Osteoblast (primary cell): Measurements from ENCODE around the gene CLIC1. TPM values are rescaled to one million over a fixed set of nuclear protein-coding genes. Genes with fewer than 3 reads are reported as not detected.

Source experiments
- DNase-seq: peaks from one replicate; pipeline ENCODE4 v3.0.0; 2011; ENCODE audit warnings: low spot score, mixed read lengths; ENCODE audit not compliant: insufficient read length; ENCODE audit errors: missing footprints
- H2AFZ ChIP-seq: 2 replicates; pipeline ENCODE4 v1.6.0; 2011; ENCODE audit warnings: mild to moderate bottlenecking, low read length
- H3K27ac ChIP-seq: 2 replicates; pipeline ENCODE4 v1.5.1; 2011; ENCODE audit warnings: mild to moderate bottlenecking, low read depth, low read length, moderate library complexity
- H3K27me3 ChIP-seq: 2 replicates; pipeline ENCODE4 v1.6.0; 2012; ENCODE audit warnings: mild to moderate bottlenecking, control low read depth, inconsistent platforms, low read length, moderate library complexity; ENCODE audit not compliant: insufficient read depth
- H3K36me3 ChIP-seq: 2 replicates; pipeline ENCODE4 v1.5.1; 2011; ENCODE audit warnings: mild to moderate bottlenecking, low read length, control low read depth, moderate library complexity; ENCODE audit not compliant: insufficient read depth
- H3K4me1 ChIP-seq: 2 replicates; pipeline ENCODE4 v1.5.1; 2011; ENCODE audit warnings: mild to moderate bottlenecking, low read length, control low read depth, moderate library complexity; ENCODE audit not compliant: insufficient read depth
- H3K4me2 ChIP-seq: 2 replicates; pipeline ENCODE4 v1.6.0; 2011; ENCODE audit warnings: mild to moderate bottlenecking, low read length; ENCODE audit not compliant: insufficient read depth
- H3K4me3 ChIP-seq: fragments of 200-600 bp; sonication (generic); 3 replicates; pipeline ENCODE4 v1.5.1; 2012; ENCODE audit warnings: mild to moderate bottlenecking, low read length, inconsistent platforms; ENCODE audit not compliant: insufficient read depth
- H3K79me2 ChIP-seq: 2 replicates; pipeline ENCODE4 v1.6.0; 2012; ENCODE audit warnings: mild to moderate bottlenecking, low read length, control low read depth, inconsistent platforms; ENCODE audit not compliant: insufficient read depth
- H3K9me3 ChIP-seq: 2 replicates; pipeline ENCODE4 v1.5.1; 2011; ENCODE audit warnings: low read depth, low read length, control low read depth
- H4K20me1 ChIP-seq: 2 replicates; pipeline ENCODE4 v1.6.0; 2012; ENCODE audit warnings: mild to moderate bottlenecking, low read length, control low read depth; ENCODE audit not compliant: insufficient read depth
- CTCF ChIP-seq: IDR thresholded peaks from 2 replicates; pipeline ENCODE4 v1.5.1; 2011; ENCODE audit warnings: mild to moderate bottlenecking, low read depth, low read length, moderate library complexity; ENCODE audit errors: extremely low read depth
- total RNA-seq: library from RNA; depleted of rRNA; stranded (reverse); fragments of >200 nt; gene quantifications from 2 replicates; pipeline ENCODE4 v1.2.3, GENCODE V29; 2012

CLIC1 gene
- total RNA-seq, 1 donor: 502 TPM

- Histone ChIP-seq H2AFZ (peak overlapping the region; percentile 94), H3K9me3 (no peaks in the 10 kb centered on the region), H3K4me2 (peak overlapping the region; percentile 87), H3K4me1 (peaks cover 33% of the 10 kb centered on the region), H3K27ac (peak overlapping the region; percentile 66), H3K79me2 (peaks cover 24% of the 10 kb centered on the region), H4K20me1 (no peaks in the 10 kb centered on the region), H3K36me3 (peaks cover 14% of the 10 kb centered on the region), H3K4me3 (peak overlapping the region; percentile 90), H3K27me3 (no peaks in the 10 kb centered on the region)
- TF ChIP-seq CTCF: no peak
- DNase-seq: peak; percentile 86
These were observed 4.3 kb upstream of the CLIC1 start for GRCh38 chr6:31740397-31741223.

DNA sequence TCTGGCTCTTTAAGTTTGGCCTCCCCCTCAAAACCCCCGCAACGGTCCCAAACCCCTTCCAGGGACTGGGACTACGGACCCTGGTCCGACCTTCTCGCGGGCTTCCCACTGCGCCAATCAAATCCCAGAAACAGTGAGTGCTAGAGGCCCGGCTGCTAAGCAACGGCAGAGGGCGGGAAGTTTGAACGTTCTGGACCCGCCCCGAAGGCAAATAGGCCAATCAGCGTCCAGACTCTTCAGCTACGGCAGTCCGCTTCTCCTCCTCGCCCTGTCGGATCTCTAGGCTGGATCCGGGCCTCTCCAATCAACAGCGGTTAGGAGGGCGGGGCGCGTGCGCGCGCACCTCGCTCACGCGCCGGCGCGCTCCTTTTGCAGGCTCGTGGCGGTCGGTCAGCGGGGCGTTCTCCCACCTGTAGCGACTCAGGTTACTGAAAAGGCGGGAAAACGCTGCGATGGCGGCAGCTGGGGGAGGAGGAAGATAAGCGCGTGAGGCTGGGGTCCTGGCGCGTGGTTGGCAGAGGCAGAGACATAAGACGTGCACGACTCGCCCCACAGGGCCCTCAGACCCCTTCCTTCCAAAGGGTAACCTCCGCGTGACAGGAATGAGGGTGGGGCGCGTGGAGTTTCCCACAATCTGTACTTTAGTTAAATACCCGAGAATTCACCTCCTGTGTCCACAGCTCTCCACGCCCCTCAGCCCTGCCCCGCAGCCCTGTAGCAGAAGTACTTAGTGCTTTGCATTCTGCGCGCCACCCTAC, 3.5 kb upstream of the CLIC1 start, which contains the start of gene MSH5:
TSS of gene MSH5 (plus strand) at position 367 of the 758 bp plus-strand sequence. CDS start 462 bp downstream, outside the sequence.
- peaks cover 32% of the 10 kb centered on the region for H3K79me2 ChIP-seq
- H3K27me3 ChIP-seq: no peaks in the 10 kb centered on the region
- H3K27ac ChIP-seq: peak within 1 kb of the TSS; percentile 79
- H3K36me3 ChIP-seq: peaks cover 14% of the 10 kb centered on the region
- peak within 1 kb of the TSS; percentile 94 for H2AFZ ChIP-seq
- peak; percentile 98 for DNase-seq
- H4K20me1 ChIP-seq: peaks cover 1% of the 10 kb centered on the region
- no peaks in the 10 kb centered on the region for H3K9me3 ChIP-seq
- H3K4me1 ChIP-seq: peaks cover 33% of the 10 kb centered on the region
- peak within 1 kb of the TSS; percentile 90 for H3K4me3 ChIP-seq
- peak within 1 kb of the TSS; percentile 87 for H3K4me2 ChIP-seq
- TF ChIP-seq CTCF: no peak

DNA sequence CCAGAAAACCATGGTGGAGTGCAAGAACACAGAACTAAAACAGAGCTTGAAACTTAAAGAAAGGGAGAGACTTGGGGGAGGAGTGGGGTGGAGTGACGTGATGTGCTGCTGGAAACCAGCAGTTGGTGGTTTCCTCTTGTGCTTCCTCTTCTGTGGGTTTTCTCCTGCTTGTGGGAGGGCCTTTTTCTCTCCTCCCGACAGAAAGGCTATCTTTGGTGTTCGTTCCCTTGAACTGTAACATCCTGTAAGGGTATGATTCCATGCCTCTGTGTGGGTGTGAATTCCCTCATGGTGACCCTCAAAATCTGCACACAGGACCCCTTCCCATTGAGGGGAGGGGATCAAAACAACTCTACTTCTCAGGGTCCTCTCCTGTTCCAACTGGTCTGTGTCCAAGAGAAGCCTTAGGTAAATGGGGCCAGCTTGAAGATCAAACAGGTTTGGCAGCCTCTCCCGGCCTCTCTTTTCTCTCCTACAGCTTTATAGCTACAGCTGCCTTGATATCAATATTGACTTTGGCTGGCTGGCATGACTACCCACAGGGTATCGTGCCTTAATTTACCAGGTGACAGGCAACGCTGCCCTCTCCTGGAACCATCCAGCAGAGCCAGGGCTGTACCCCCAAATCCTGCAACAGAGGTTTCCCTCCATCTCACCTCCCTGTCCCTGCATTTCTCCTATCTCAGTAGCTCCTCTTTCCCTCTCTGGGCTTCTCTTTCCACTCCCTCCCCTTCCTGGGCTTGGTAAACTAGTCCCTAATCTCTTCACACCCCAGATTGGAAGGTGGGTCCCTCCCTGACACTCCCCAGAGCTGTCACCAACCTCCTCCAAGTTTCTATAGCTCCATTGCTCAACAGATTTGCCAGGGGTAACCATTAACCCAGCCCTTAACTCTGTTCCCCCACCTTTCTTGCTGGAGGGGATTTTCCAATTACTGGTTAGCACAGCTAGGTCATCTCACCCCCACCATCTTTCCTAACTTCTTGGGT, 2.0 kb upstream of the CLIC1 start:
- Histone ChIP-seq H3K9me3 (no peaks in the 10 kb centered on the region), H3K4me3 (peak overlapping the region; percentile 39), H3K27me3 (no peaks in the 10 kb centered on the region), H2AFZ (peak overlapping the region; percentile 55), H3K4me1 (peaks cover 47% of the 10 kb centered on the region), H4K20me1 (peaks cover 14% of the 10 kb centered on the region), H3K36me3 (peaks cover 27% of the 10 kb centered on the region), H3K4me2 (peak overlapping the region; percentile 66), H3K27ac (peak overlapping the region; percentile 79), H3K79me2 (peaks cover 47% of the 10 kb centered on the region)
- TF ChIP-seq CTCF: peak; percentile 42
- DNase-seq: peak; percentile 98
